ENCODE measurements around the gene SORCS2.

The SORCS2 gene

GRCh38 chr4:7312691-7313090 lies 120.4 kb downstream of the SORCS2 start:
- Histone ChIP-seq H3K27ac (ENCODE audit: low read length) (no peak overlapping the region), H3K27me3 (ENCODE audit: insufficient read depth, low read length) (no peaks in the 10 kb centered on the region), H3K9ac (ENCODE audit: low read depth, low read length) (no peak overlapping the region), H3K4me3 (ENCODE audit: low read length) (no peak overlapping the region), H3K9me3 (ENCODE audit: insufficient read depth, low read depth, low read length) (no peaks in the 10 kb centered on the region), H3K36me3 (ENCODE audit: insufficient read depth, low read depth, low read length) (no peaks in the 10 kb centered on the region), H3K4me1 (ENCODE audit: insufficient read depth, low read length) (no peaks in the 10 kb centered on the region)

- no peaks in the 10 kb centered on the region for H3K9me3 ChIP-seq (ENCODE audit: insufficient read depth, low read depth, low read length)
Measured at GRCh38 chr4:7313347-7313811, 121.0 kb downstream of the SORCS2 start.

GRCh38 chr4:7313991-7314390 lies 121.7 kb downstream of the SORCS2 start:
- Histone ChIP-seq H3K27ac (ENCODE audit: low read length) (no peak overlapping the region), H3K27me3 (ENCODE audit: insufficient read depth, low read length) (no peaks in the 10 kb centered on the region), H3K36me3 (ENCODE audit: insufficient read depth, low read depth, low read length) (no peaks in the 10 kb centered on the region), H3K9me3 (ENCODE audit: insufficient read depth, low read depth, low read length) (no peaks in the 10 kb centered on the region), H3K4me1 (ENCODE audit: insufficient read depth, low read length) (no peaks in the 10 kb centered on the region), H3K9ac (ENCODE audit: low read depth, low read length) (no peak overlapping the region), H3K4me3 (ENCODE audit: low read length) (no peak overlapping the region)

More at GRCh38 chr4:7313347-7313811, 121.0 kb downstream of the SORCS2 start:
- H3K36me3 ChIP-seq (ENCODE audit: insufficient read depth, low read depth, low read length) = no peaks in the 10 kb centered on the region
- no peak overlapping the region for H3K4me3 ChIP-seq (ENCODE audit: low read length)
- no peak overlapping the region for H3K27ac ChIP-seq (ENCODE audit: low read length)
- H3K9ac ChIP-seq (ENCODE audit: low read depth, low read length) = no peak overlapping the region
- no peaks in the 10 kb centered on the region for H3K4me1 ChIP-seq (ENCODE audit: insufficient read depth, low read length)
- H3K27me3 ChIP-seq (ENCODE audit: insufficient read depth, low read length) = no peaks in the 10 kb centered on the region

GRCh38 chr4:7315286-7315685 lies 122.9 kb downstream of the SORCS2 start:
- Histone ChIP-seq H3K36me3 (ENCODE audit: insufficient read depth, low read depth, low read length) (no peaks in the 10 kb centered on the region), H3K4me1 (ENCODE audit: insufficient read depth, low read length) (no peaks in the 10 kb centered on the region), H3K9ac (ENCODE audit: low read depth, low read length) (no peak overlapping the region), H3K9me3 (ENCODE audit: insufficient read depth, low read depth, low read length) (no peaks in the 10 kb centered on the region), H3K27ac (ENCODE audit: low read length) (no peak overlapping the region), H3K4me3 (ENCODE audit: low read length) (no peak overlapping the region), H3K27me3 (ENCODE audit: insufficient read depth, low read length) (no peaks in the 10 kb centered on the region)

- Histone ChIP-seq H3K9ac (ENCODE audit: low read depth, low read length) (no peak overlapping the region), H3K36me3 (ENCODE audit: insufficient read depth, low read depth, low read length) (no peaks in the 10 kb centered on the region), H3K27me3 (ENCODE audit: insufficient read depth, low read length) (no peaks in the 10 kb centered on the region), H3K9me3 (ENCODE audit: insufficient read depth, low read depth, low read length) (no peaks in the 10 kb centered on the region), H3K27ac (ENCODE audit: low read length) (no peak overlapping the region), H3K4me3 (ENCODE audit: low read length) (no peak overlapping the region), H3K4me1 (ENCODE audit: insufficient read depth, low read length) (no peaks in the 10 kb centered on the region)
Measured at GRCh38 chr4:7315935-7316334, 123.6 kb downstream of the SORCS2 start.

GRCh38 chr4:7319024-7319423 lies 126.7 kb downstream of the SORCS2 start:
- no peak overlapping the region for H3K27ac ChIP-seq (ENCODE audit: low read length)
- H3K9ac ChIP-seq (ENCODE audit: low read depth, low read length) = no peak overlapping the region
- no peaks in the 10 kb centered on the region for H3K36me3 ChIP-seq (ENCODE audit: insufficient read depth, low read depth, low read length)
- peaks cover 8% of the 10 kb centered on the region; the same call in 1 of the 2 replicates for H3K4me1 ChIP-seq (ENCODE audit: insufficient read depth, low read length)
- no peak overlapping the region for H3K4me3 ChIP-seq (ENCODE audit: low read length)
- H3K9me3 ChIP-seq (ENCODE audit: insufficient read depth, low read depth, low read length) = no peaks in the 10 kb centered on the region
- H3K27me3 ChIP-seq (ENCODE audit: insufficient read depth, low read length) = no peaks in the 10 kb centered on the region

GRCh38 chr4:7320206-7320797 lies 128.0 kb downstream of the SORCS2 start:
- Histone ChIP-seq H3K27me3 (ENCODE audit: insufficient read depth, low read length) (no peaks in the 10 kb centered on the region), H3K27ac (ENCODE audit: low read length) (no peak overlapping the region), H3K36me3 (ENCODE audit: insufficient read depth, low read depth, low read length) (no peaks in the 10 kb centered on the region), H3K4me1 (ENCODE audit: insufficient read depth, low read length) (peaks cover 8% of the 10 kb centered on the region; the same call in 1 of the 2 replicates), H3K9ac (ENCODE audit: low read depth, low read length) (no peak overlapping the region), H3K9me3 (ENCODE audit: insufficient read depth, low read depth, low read length) (no peaks in the 10 kb centered on the region), H3K4me3 (ENCODE audit: low read length) (no peak overlapping the region)

- H3K27ac ChIP-seq (ENCODE audit: low read length) = no peak overlapping the region
- 0 out of 2 replicates have a peak overlapping the region, but pooled peaks have one; percentile 14 for H3K4me3 ChIP-seq (ENCODE audit: low read length)
- no peak overlapping the region for H3K9ac ChIP-seq (ENCODE audit: low read depth, low read length)
- no peaks in the 10 kb centered on the region for H3K9me3 ChIP-seq (ENCODE audit: insufficient read depth, low read depth, low read length)
- no peaks in the 10 kb centered on the region for H3K36me3 ChIP-seq (ENCODE audit: insufficient read depth, low read depth, low read length)
- peaks cover 8% of the 10 kb centered on the region; the same call in 1 of the 2 replicates for H3K4me1 ChIP-seq (ENCODE audit: insufficient read depth, low read length)
- no peaks in the 10 kb centered on the region for H3K27me3 ChIP-seq (ENCODE audit: insufficient read depth, low read length)
Measured at GRCh38 chr4:7322166-7322991, 130.0 kb downstream of the SORCS2 start.

GRCh38 chr4:7323461-7323871 lies 131.1 kb downstream of the SORCS2 start:
- peaks cover 8% of the 10 kb centered on the region; the same call in 1 of the 2 replicates for H3K4me1 ChIP-seq (ENCODE audit: insufficient read depth, low read length)
- no peak overlapping the region for H3K9ac ChIP-seq (ENCODE audit: low read depth, low read length)
- H3K36me3 ChIP-seq (ENCODE audit: insufficient read depth, low read depth, low read length) = no peaks in the 10 kb centered on the region
- H3K4me3 ChIP-seq (ENCODE audit: low read length) = no peak overlapping the region
- H3K27me3 ChIP-seq (ENCODE audit: insufficient read depth, low read length) = no peaks in the 10 kb centered on the region
- no peaks in the 10 kb centered on the region for H3K9me3 ChIP-seq (ENCODE audit: insufficient read depth, low read depth, low read length)
- H3K27ac ChIP-seq (ENCODE audit: low read length) = no peak overlapping the region

- H3K27ac ChIP-seq (ENCODE audit: low read length) = no peak overlapping the region
- H3K4me1 ChIP-seq (ENCODE audit: insufficient read depth, low read length) = peaks cover 8% of the 10 kb centered on the region; the same call in 1 of the 2 replicates
- H3K4me3 ChIP-seq (ENCODE audit: low read length) = no peak overlapping the region
- no peak overlapping the region for H3K9ac ChIP-seq (ENCODE audit: low read depth, low read length)
- H3K27me3 ChIP-seq (ENCODE audit: insufficient read depth, low read length) = no peaks in the 10 kb centered on the region
- no peaks in the 10 kb centered on the region for H3K9me3 ChIP-seq (ENCODE audit: insufficient read depth, low read depth, low read length)
- H3K36me3 ChIP-seq (ENCODE audit: insufficient read depth, low read depth, low read length) = no peaks in the 10 kb centered on the region
Measured at GRCh38 chr4:7323872-7324650, 131.7 kb downstream of the SORCS2 start.

GRCh38 chr4:7324651-7325121 lies 132.3 kb downstream of the SORCS2 start:
- no peak overlapping the region for H3K4me3 ChIP-seq (ENCODE audit: low read length)
- peaks cover 8% of the 10 kb centered on the region; the same call in 1 of the 2 replicates for H3K4me1 ChIP-seq (ENCODE audit: insufficient read depth, low read length)
- no peaks in the 10 kb centered on the region for H3K27me3 ChIP-seq (ENCODE audit: insufficient read depth, low read length)
- H3K9ac ChIP-seq (ENCODE audit: low read depth, low read length) = no peak overlapping the region
- H3K27ac ChIP-seq (ENCODE audit: low read length) = no peak overlapping the region
- no peaks in the 10 kb centered on the region for H3K36me3 ChIP-seq (ENCODE audit: insufficient read depth, low read depth, low read length)
- no peaks in the 10 kb centered on the region for H3K9me3 ChIP-seq (ENCODE audit: insufficient read depth, low read depth, low read length)

Measured in iPS-20b (cell line).